GM19035 (cell line): Measurements from ENCODE around the gene HINFP.
"Not testable (repeated sequence)": the region's sequence is repeated elsewhere in the genome, so short reads cannot be mapped to it uniquely, and the experiment has no call there.

Source experiments
- ATAC-seq: cut with Tn5 transposase; IDR thresholded peaks from one replicate; pipeline ENCODE4 v1.9.1; 2021; ENCODE audit not compliant: unreplicated experiment

Gene HINFP

GRCh38 chr11:119181677-119182412 lies 60.5 kb downstream of the HINFP start:
- no peak for ATAC-seq

GRCh38 chr11:119184399-119184798 lies 63.0 kb downstream of the HINFP start:
- not testable (repeated sequence) for ATAC-seq
